HepG2 (cell line): ENCODE data around the gene SCP2. TPM values are rescaled to one million over a fixed set of nuclear protein-coding genes. Genes with fewer than 3 reads are reported as not detected.

ENCODE experiments used
- AHR ChIP-seq: IDR thresholded peaks from 2 replicates; pipeline ENCODE4 v1.6.1; 2018; ENCODE audit warnings: missing genetic modification reagents, missing compliant biosample characterization
- ATF1 ChIP-seq: IDR thresholded peaks from 2 replicates; pipeline ENCODE4 v1.6.1; 2016; ENCODE audit warnings: mild to moderate bottlenecking, control low read depth
- BCL6 ChIP-seq: IDR thresholded peaks from 2 replicates; pipeline ENCODE4 v1.6.1; 2016; ENCODE audit warnings: missing genetic modification reagents, missing compliant biosample characterization
- CBX5 ChIP-seq: sonication (generic); formaldehyde crosslinking; IDR thresholded peaks from 2 replicates; pipeline ENCODE4 v1.4.0; 2020; ENCODE audit warnings: missing genetic modification reagents, borderline replicate concordance
- FOSL2 ChIP-seq: sonication (generic); formaldehyde crosslinking; IDR thresholded peaks from 2 replicates; pipeline ENCODE4 v1.4.0; 2020; ENCODE audit warnings: missing genetic modification reagents
- FOXC1 ChIP-seq: sonication (generic); formaldehyde crosslinking; IDR thresholded peaks from 2 replicates; pipeline ENCODE4 v1.8.0; 2022; ENCODE audit warnings: mild to moderate bottlenecking, missing genetic modification reagents, borderline replicate concordance
- FUBP1 ChIP-seq: sonication (generic); formaldehyde crosslinking; IDR thresholded peaks from 2 replicates; pipeline ENCODE4 v1.5.1; 2020; ENCODE audit warnings: missing genetic modification reagents, mild to moderate bottlenecking, borderline replicate concordance
- GRHL1 ChIP-seq: sonication (generic); formaldehyde crosslinking; conservative IDR thresholded peaks from 2 replicates; pipeline ENCODE4 v1.8.0; 2022; ENCODE audit warnings: missing genetic modification reagents
- HNRNPH1 ChIP-seq: fragments of 200-400 bp; formaldehyde crosslinking; optimal IDR thresholded peaks from 2 replicates; pipeline ENCODE3; 2017; ENCODE audit warnings: mild to moderate bottlenecking, low read depth, low read length
- HNRNPL ChIP-seq: fragments of 200-400 bp; formaldehyde crosslinking; IDR thresholded peaks from 2 replicates; pipeline ENCODE4 v1.6.1; 2017; ENCODE audit warnings: mild to moderate bottlenecking, low read depth, low read length
- JUND ChIP-seq: sonication (generic); formaldehyde crosslinking; IDR thresholded peaks from 2 replicates; pipeline ENCODE4 v1.8.0; 2022; ENCODE audit warnings: mild to moderate bottlenecking, missing genetic modification reagents
- NCOA1 ChIP-seq: sonication (generic); formaldehyde crosslinking; IDR thresholded peaks from 2 replicates; pipeline ENCODE4 v1.9.0; 2021; ENCODE audit warnings: missing genetic modification reagents
- NONO ChIP-seq, 2 experiments: fragments of 450-650 bp in 1 of 2; sonication (generic) in 1 of 2; formaldehyde crosslinking in 1 of 2; IDR thresholded peaks in 1 of 2; conservative IDR thresholded peaks in 1 of 2; 2 replicates each; pipeline versions ENCODE4 v1.6.1 to v1.8.0; 2017 to 2022; ENCODE audit warnings: mild to moderate bottlenecking in 1 of 2, missing genetic modification reagents in 1 of 2, moderate library complexity in 1 of 2
- PRPF4 ChIP-seq: fragments of 200-400 bp; formaldehyde crosslinking; IDR thresholded peaks from 2 replicates; pipeline ENCODE4 v1.6.1; 2016; ENCODE audit warnings: low read length, low read depth; ENCODE audit not compliant: poor library complexity, severe bottlenecking
- REXO4 ChIP-seq: sonication (generic); formaldehyde crosslinking; IDR thresholded peaks from 2 replicates; pipeline ENCODE4 v1.8.0; 2022; ENCODE audit warnings: missing genetic modification reagents, mild to moderate bottlenecking, borderline replicate concordance
- SALL2 ChIP-seq: sonication (generic); formaldehyde crosslinking; IDR thresholded peaks from 2 replicates; pipeline ENCODE4 v1.8.1; 2023; ENCODE audit warnings: mild to moderate bottlenecking, missing genetic modification reagents, inconsistent platforms
- XBP1 ChIP-seq: sonication (generic); formaldehyde crosslinking; IDR thresholded peaks from 2 replicates; pipeline ENCODE4 v1.5.0; 2020; ENCODE audit warnings: missing genetic modification reagents
- ZFP91 ChIP-seq: sonication (generic); formaldehyde crosslinking; IDR thresholded peaks from 2 replicates; pipeline ENCODE4 v1.9.0; 2022; ENCODE audit warnings: missing genetic modification reagents, mild to moderate bottlenecking, borderline replicate concordance
- ZNF136 ChIP-seq: sonication (generic); formaldehyde crosslinking; IDR thresholded peaks from 2 replicates; pipeline ENCODE4 v1.8.1; 2022; ENCODE audit warnings: low read depth, mild to moderate bottlenecking, moderate library complexity, missing genetic modification reagents
- ZNF234 ChIP-seq: sonication (generic); formaldehyde crosslinking; conservative IDR thresholded peaks from 2 replicates; pipeline ENCODE4 v1.5.1; 2020; ENCODE audit warnings: mild to moderate bottlenecking, missing genetic modification reagents
- ZNF292 ChIP-seq: sonication (generic); formaldehyde crosslinking; IDR thresholded peaks from 2 replicates; pipeline ENCODE4 v1.8.1; 2022; ENCODE audit warnings: mild to moderate bottlenecking, low read depth, missing genetic modification reagents, borderline replicate concordance
- ZNF547 ChIP-seq: sonication (generic); formaldehyde crosslinking; IDR thresholded peaks from 2 replicates; pipeline ENCODE4 v1.5.1; 2020; ENCODE audit warnings: mild to moderate bottlenecking, missing genetic modification reagents
- ZNF704 ChIP-seq: sonication (generic); formaldehyde crosslinking; IDR thresholded peaks from 2 replicates; pipeline ENCODE4 v1.8.1; 2023; ENCODE audit warnings: mild to moderate bottlenecking, inconsistent platforms, moderate library complexity, missing genetic modification reagents, borderline replicate concordance
- ZNF740 ChIP-seq: sonication (generic); formaldehyde crosslinking; IDR thresholded peaks from 2 replicates; pipeline ENCODE4 v1.4.0; 2020; ENCODE audit warnings: missing genetic modification reagents
- ZSCAN25 ChIP-seq: sonication (generic); formaldehyde crosslinking; IDR thresholded peaks from 2 replicates; pipeline ENCODE4 v1.8.0; 2022; ENCODE audit warnings: mild to moderate bottlenecking, missing genetic modification reagents
- polyA plus RNA-seq, 8 experiments: library from polyadenylated mRNA; depleted of rRNA in 3 of 8; stranded (reverse) in 7 of 8; unstranded in 1 of 8; fragments of >200 nt; fragmentation: Illumina TruSeq in 4 of 8; extraction: Trizol in 4 of 8; gene quantifications; 2 replicates each; pipeline versions ENCODE4 v1.2.1 to v1.2.3, GENCODE V29; 2011 to 2016; ENCODE audit warnings: low read depth in 4 of 8, missing spikeins in 1 of 8, mixed read lengths in 1 of 8; ENCODE audit not compliant: insufficient read depth in 1 of 8
- total RNA-seq, 5 experiments: library from RNA; depleted of rRNA; stranded (reverse); fragments of >200 nt; fragmentation: Illumina TruSeq; extraction: Trizol; gene quantifications; 2 replicates each; pipeline ENCODE4 v1.2.3, GENCODE V29; 2016; ENCODE audit warnings: low read depth in 1 of 5

SCP2 gene
- total and polyA plus RNA-seq, 2 of the 13 experiments (the other 11 are each of a cell fraction or from before 2014, with no cell fraction given) = 59.0 to 133 TPM

- no peak for TF ChIP-seq HNRNPH1
- TF ChIP-seq ZNF292 = peak; percentile 59; the same call in 1 of the 2 replicates
- no peak for TF ChIP-seq CBX5 (CRISPR knock-in tag)
- TF ChIP-seq HNRNPL = peak; percentile 69
- TF ChIP-seq AHR = no peak
- TF ChIP-seq ZFP91 (CRISPR knock-in tag) = no peak
- no peak for TF ChIP-seq ZNF547 (CRISPR knock-in tag)
- TF ChIP-seq ZNF136 (CRISPR knock-in tag) = no peak
- TF ChIP-seq FOXC1 = no peak
- TF ChIP-seq ZNF740 (CRISPR knock-in tag) = no peak
- no peak for TF ChIP-seq REXO4 (CRISPR knock-in tag)
- TF ChIP-seq ZNF234 (CRISPR knock-in tag) = no peak
- no peak for TF ChIP-seq SALL2 (CRISPR knock-in tag)
- TF ChIP-seq FUBP1 (CRISPR knock-in tag) = no peak
- TF ChIP-seq PRPF4 = no peak
- no peak for TF ChIP-seq XBP1 (CRISPR knock-in tag)
- no peak for TF ChIP-seq ZNF704 (CRISPR knock-in tag)
- TF ChIP-seq GRHL1 = no peak
- TF ChIP-seq FOSL2 (CRISPR knock-in tag) = 0 out of 2 replicates have a peak, but pooled peaks have one; percentile 6
- no peak for TF ChIP-seq NONO (IDR thresholded peaks at IDR 0.05)
- TF ChIP-seq NONO (CRISPR knock-in tag; conservative IDR thresholded peaks at IDR 0.05) = 0 out of 2 replicates have a peak, but pooled peaks have one; percentile 46
- TF ChIP-seq JUND (CRISPR knock-in tag) = no peak; the same call in 1 of the 2 replicates
- no peak for TF ChIP-seq BCL6
- TF ChIP-seq ZSCAN25 (CRISPR knock-in tag) = peak; percentile 75
- TF ChIP-seq NCOA1 (CRISPR knock-in tag) = no peak
- no peak for TF ChIP-seq ATF1 (CRISPR knock-in tag)
These were observed 148.7 kb downstream of the SCP2 start (continued) for GRCh38 chr1:53075761-53076163.
